ENCODE measurements around the gene NSUN2. TPM values are rescaled to one million over a fixed set of nuclear protein-coding genes. Genes with fewer than 3 reads are reported as not detected.

The NSUN2 gene
- total and polyA plus RNA-seq, 10 donors, result 42.4 to 77.8 (median 56.9) TPM

DNA sequence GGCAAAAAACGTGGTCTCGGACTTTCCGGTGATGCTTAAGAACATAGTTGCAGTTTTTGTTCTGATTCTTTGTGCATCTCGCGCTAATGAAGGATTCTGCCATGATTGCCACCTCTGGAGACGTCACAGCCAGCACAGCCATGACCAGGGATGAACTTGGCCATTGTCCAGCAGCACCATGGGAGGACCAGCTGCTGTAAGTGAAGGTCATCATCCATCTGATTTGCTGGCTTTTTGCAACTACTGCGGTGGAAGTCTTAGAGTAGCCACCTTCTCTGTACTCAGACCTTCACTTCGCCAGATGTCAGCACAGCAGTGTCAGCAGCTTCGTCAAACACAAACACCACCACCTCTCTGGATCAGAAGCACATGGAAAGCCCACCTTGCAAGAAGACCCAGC lies 45.7 kb downstream of the NSUN2 start:
- 78 to 91% (median 86%) methylated on average over 9 of the region's 9 CpGs for WGBS, 5 donors
- Histone ChIP-seq H3K9me3 (no peaks in the 10 kb centered on the region), H3K4me3 (no peak overlapping the region), H3K4me1 (peaks cover 0 to 16% (median 10%) of the 10 kb centered on the region in 6 donors), H3K27me3 (replicated peaks in 1 of 7) (peaks cover 0 to 44% (median 27%) of the 10 kb centered on the region in 7 donors), H3K36me3 (no peaks in the 10 kb centered on the region), H3K27ac (no peak overlapping the region)
- intact Hi-C loops (cut with DNase I; ENCODE audit: low total_unique reads), result no loop called here
- DNase-seq, result no peak
- TF ChIP-seq POLR2A (IDR thresholded peaks at IDR 0.05), result no peak
- no peak for TF ChIP-seq CTCF (IDR thresholded peaks at IDR 0.05 in 8 of 11, conservative IDR thresholded peaks at IDR 0.05 in 3 of 11)
- no peak for TF ChIP-seq POLR2AphosphoS5 (IDR thresholded peaks at IDR 0.05)

- no peaks in the 10 kb centered on the region for H3K9me3 ChIP-seq
- H3K4me1 ChIP-seq, result peaks cover 0 to 16% (median 10%) of the 10 kb centered on the region in 6 donors
- H3K27me3 ChIP-seq (replicated peaks in 1 of 7), result peaks cover 0 to 50% (median 29%) of the 10 kb centered on the region in 7 donors
- WGBS, 5 donors, result 83 to 91% (median 85%) methylated on average over 5 of the region's 5 CpGs
- H3K4me3 ChIP-seq, result no peak overlapping the region
- intact Hi-C loops (cut with DNase I; ENCODE audit: low total_unique reads), result no loop called here
- no peak for TF ChIP-seq POLR2AphosphoS5 (IDR thresholded peaks at IDR 0.05)
- TF ChIP-seq CTCF (IDR thresholded peaks at IDR 0.05 in 8 of 11, conservative IDR thresholded peaks at IDR 0.05 in 3 of 11), result no peak
- no peak for TF ChIP-seq POLR2A (IDR thresholded peaks at IDR 0.05)
- H3K36me3 ChIP-seq, result no peaks in the 10 kb centered on the region
- no peak overlapping the region for H3K27ac ChIP-seq
- DNase-seq, result no peak
These were observed 46.2 kb downstream of the NSUN2 start for GRCh38 chr5:6586647-6587042.

- intact Hi-C loops (cut with DNase I; ENCODE audit: low total_unique reads), result no loop called here
- TF ChIP-seq POLR2A (IDR thresholded peaks at IDR 0.05) (no peak), POLR2AphosphoS5 (IDR thresholded peaks at IDR 0.05) (no peak), CTCF (IDR thresholded peaks at IDR 0.05 in 8 of 11, conservative IDR thresholded peaks at IDR 0.05 in 3 of 11) (no peak)
- no peak overlapping the region for H3K27ac ChIP-seq
- H3K4me3 ChIP-seq, result no peak overlapping the region
- H3K27me3 ChIP-seq (replicated peaks in 1 of 7), result peaks cover 0 to 55% (median 29%) of the 10 kb centered on the region in 7 donors
- DNase-seq, result no peak
- 78 to 83% (median 79%) methylated on average over 14 to 15 of the region's 15 CpGs for WGBS, 5 donors
- no peaks in the 10 kb centered on the region for H3K36me3 ChIP-seq
- no peaks in the 10 kb centered on the region for H3K9me3 ChIP-seq
- peaks cover 0 to 16% (median 10%) of the 10 kb centered on the region in 6 donors for H3K4me1 ChIP-seq
These were observed 46.8 kb downstream of the NSUN2 start for GRCh38 chr5:6585939-6586646.

DNA sequence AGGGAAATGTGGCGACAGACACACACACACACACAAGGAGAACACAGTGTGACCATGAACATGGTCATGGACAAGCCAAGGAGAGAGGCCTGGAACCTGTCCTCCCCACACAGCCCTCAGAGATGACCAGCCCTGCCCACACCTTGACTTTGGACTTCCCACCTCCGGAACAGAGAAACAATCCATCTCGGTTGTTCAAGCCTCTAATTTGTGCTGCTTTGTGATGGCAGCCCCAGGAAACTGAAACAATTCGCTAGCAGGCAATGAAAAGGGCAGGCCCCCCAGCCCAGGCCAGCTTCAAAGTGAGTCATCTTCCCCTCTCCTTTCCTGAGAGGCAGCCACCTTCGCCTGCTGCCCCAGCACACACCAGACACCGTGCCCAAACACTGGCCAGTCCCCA lies 47.7 kb downstream of the NSUN2 start:
- no peak overlapping the region for H3K4me3 ChIP-seq
- TF ChIP-seq POLR2A (IDR thresholded peaks at IDR 0.05) (no peak), CTCF (IDR thresholded peaks at IDR 0.05 in 8 of 11, conservative IDR thresholded peaks at IDR 0.05 in 3 of 11) (no peak), POLR2AphosphoS5 (IDR thresholded peaks at IDR 0.05) (no peak)
- intact Hi-C loops (cut with DNase I; ENCODE audit: low total_unique reads), result no loop called here

More for the DNA sequence above, 47.7 kb downstream of the NSUN2 start:
- H3K27ac ChIP-seq, result no peak overlapping the region
- H3K36me3 ChIP-seq, result no peaks in the 10 kb centered on the region
- DNase-seq, result no peak
- H3K27me3 ChIP-seq (replicated peaks in 1 of 7), result peaks cover 0 to 55% (median 29%) of the 10 kb centered on the region in 7 donors
- no peaks in the 10 kb centered on the region for H3K9me3 ChIP-seq
- WGBS, 5 donors, result 48 to 67% (median 58%) methylated on average over 6 of the region's 6 CpGs
- H3K4me1 ChIP-seq, result peaks cover 0 to 16% (median 10%) of the 10 kb centered on the region in 6 donors
